HG03520 (cell line): ENCODE data around the gene SPDYE2.
"Not testable (repeated sequence)": the region's sequence is repeated elsewhere in the genome, so short reads cannot be mapped to it uniquely, and the experiment has no call there.

Source experiments
- ATAC-seq: cut with Tn5 transposase; IDR thresholded peaks from one replicate; pipeline ENCODE4 v1.9.1; 2021; ENCODE audit warnings: mild to moderate bottlenecking, moderate library complexity; ENCODE audit not compliant: unreplicated experiment

The SPDYE2 gene, protein sequence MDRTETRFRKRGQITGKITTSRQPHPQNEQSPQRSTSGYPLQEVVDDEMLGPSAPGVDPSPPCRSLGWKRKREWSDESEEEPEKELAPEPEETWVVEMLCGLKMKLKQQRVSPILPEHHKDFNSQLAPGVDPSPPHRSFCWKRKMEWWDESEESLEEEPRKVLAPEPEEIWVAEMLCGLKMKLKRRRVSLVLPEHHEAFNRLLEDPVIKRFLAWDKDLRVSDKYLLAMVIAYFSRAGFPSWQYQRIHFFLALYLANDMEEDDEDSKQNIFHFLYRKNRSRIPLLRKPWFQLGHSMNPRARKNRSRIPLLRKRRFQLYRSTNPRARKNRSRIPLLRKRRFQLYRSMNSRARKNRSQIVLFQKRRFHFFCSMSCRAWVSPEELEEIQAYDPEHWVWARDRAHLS

DNA sequence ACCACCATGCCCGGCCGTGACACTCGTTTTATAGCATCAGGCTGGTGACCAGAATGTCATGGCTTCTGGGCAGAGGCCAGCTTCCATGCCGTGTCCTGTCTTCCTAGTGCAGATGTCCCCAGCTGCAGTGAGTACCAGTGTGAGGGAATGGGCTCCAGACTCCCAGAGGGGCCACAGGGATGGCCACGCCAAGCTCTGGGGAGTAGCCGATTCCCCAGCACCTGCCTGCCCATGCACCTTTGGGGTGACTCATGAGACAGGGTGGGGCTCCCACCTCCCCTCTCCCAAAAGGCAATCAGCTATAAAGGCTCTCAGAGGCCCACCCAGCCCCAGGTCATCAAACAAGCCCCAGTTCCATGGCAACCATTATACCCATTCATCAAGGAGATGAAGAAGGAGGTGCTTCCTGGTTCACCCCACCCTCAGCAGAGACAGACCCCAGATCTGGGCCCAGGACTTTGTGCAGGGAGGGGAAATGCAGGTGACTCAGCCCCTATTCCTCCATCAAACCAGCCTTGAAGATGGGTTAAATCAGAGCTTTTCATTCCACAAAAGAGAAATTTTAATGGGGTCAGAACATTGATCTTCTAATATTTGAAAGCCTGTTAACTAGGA is at the start of gene SPDYE2:
TSS of gene SPDYE2 (plus strand) at position 419 of the 615 bp plus-strand sequence. CDS start 2,030 bp downstream, outside the sequence.
- ATAC-seq = not testable (repeated sequence)

DNA sequence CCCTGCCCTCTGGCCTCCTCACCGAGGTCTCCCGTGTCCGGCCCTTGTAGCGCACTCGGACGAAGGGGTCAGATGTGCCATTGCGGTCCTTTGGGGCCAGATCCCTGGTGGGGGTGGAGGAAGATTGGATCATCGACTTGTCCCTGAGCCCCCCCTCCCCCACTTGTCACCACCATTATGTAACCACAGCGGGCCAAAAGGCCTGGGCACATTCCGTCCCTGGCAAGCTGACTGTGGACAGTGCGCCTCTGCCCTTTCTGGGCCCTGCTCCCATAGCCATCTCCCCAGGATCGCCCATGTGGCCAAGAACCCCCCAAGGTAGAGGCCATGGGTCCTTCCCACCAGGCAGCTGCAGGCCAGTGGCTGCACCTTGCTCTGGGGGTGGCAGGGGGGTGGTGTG is 47.9 kb upstream of the SPDYE2 start:
- ATAC-seq = not testable (repeated sequence)

DNA sequence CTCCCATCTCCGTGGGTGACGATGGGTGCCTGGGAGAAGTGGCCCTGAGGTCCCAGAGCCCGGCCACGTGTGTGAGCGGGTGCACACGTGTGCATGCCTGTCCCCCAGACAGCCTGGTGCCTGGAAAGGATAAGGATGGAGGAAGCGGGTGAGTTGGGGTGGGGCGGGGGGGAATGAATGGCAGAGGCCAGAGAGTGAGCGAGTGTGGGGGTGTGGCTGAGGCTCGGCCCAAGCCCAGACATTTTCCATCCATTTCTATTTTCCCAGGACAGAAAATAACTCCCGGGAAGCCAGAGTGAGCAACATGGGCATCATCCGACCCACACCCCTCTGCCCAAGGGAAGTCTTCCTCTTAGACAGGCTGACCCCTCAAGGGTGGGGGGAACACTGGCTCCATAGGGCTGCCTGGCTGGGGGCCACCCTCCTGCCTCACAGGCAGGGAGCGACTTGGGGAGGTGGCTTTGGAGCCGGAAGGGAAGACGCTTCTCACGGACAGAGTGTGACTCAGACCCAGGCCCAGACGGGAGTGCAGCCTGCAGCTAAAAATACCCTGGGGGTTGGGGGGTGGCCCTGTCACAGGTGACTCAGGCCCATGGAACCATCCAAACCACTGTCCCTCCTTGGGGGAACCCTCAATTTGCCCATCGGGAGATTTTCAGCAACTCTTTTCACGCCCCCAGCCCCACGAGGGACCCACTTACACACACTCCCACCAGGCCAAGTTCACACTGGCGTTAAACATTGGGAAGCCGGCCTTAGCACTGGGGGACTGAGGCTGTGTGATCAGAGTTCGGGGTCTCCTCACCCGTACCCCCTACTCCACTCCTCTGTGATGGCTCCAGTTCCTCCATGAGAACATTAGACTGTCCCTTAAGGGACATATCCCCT is 45.5 kb upstream of the SPDYE2 start:
- not testable (repeated sequence) for ATAC-seq

DNA sequence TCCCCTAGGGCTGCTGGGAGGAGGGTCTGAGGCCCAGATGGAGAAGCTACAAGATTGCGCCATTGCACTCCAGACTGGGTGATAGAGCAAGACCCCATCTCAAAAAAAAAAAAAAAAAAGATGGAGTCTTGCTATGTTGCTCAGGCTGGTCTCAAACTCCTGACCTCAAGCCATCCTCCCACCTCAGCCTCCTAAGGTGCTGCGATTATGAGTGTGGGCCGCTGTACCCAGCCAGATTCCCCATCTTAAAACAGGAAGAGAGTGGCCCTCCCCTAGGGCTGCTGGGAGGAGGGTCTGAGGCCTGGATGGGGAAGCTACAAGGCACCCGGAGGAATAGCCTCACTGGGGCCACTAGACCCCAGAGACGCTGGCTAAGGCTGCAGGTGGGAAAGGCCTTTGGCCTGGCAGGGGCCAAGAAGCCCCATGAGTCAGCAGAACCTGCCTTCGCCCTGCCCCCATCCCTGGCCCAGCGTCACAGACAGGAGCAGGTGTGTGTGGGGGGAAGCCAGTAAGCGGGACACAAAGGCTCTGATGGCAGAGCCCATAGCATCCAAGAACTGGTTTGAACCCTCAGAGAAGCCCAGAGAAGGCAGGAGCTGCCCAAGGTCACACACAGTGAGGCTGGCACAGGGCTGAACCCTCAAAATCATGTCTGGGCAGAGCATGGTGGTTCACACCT is 43.5 kb upstream of the SPDYE2 start:
- not testable (repeated sequence) for ATAC-seq

DNA sequence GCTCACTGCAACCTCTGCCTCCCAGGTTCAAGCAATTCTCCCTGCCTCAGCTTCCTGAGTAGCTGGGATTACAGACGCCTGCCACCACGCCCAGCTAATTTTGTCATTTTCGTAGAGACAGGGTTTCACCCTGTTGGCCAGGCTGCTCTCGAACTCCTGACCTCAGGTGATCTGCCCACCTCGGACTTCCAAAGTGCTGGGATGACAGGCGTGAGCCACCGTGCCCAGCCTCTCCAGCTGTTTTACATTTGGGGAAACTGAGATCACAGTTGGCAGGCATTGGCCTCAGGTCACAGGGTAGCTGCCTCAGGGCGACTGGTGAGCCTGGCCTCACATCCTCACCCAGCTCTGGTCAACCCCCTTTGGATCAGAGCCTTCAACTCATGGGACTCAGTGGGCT is 40.5 kb upstream of the SPDYE2 start:
- not testable (repeated sequence) for ATAC-seq

DNA sequence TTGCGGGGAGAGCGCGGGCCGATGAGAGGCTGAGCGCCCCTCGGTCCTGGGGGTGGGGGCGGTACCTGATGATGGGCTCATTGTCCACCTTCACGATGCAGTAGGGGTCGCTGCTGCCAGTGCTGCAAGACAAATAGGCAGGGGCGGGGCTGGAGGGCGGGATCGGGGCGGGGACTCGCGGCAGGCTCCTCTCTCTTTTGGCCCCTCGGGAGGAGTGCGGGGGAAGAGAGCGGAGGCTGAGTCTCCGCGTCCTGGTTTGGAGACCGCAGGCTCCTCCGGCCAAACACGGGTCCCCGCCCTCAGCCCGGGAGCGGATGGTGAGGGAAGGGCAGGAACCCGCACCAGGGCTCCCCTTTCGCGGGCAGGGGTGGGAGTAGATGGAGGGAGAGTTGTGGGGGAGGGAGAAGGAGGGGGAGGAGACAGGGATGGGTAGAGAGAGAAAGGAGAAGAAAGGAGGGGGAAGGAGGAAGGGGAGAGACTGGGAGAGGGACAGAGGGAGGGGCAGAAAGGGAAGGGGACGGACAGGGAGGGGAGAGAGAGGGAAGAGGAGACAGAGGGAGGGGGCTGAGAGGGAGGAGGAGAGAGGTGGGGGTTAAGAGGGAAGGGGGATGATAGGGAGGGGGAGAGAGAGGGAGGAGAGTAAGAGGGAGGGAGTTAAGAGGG is 39.0 kb upstream of the SPDYE2 start:
- peak; percentile 35 for ATAC-seq

DNA sequence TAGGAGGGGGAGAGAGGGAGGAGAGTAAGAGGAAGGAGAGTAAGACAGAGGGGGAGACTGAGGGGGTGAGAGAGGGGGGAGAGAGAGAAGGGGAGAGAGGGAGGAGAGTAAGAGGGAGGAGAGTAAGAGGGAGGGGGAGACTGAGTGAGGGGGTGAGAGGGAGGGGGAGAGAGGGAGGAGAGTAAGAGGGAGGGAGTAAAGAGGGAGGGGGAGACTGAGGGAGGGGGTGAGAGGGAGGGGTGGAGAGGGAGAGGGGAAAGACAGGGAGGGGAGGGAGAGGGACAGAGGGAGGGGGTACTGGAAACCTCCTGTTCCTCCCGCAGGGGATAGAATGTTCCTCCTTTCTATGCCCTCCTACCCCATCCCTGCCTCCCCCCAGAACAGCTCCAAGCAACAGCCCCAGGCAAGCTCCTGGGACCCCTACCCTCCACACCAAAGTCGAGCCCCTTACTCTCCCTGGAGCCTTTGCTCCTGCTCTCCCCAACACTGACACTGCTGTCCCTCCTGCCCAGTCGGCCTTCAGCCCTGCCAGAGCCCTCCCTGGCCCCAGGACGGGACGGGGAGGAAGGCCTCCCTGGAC is 38.3 kb upstream of the SPDYE2 start:
- not testable (repeated sequence) for ATAC-seq

DNA sequence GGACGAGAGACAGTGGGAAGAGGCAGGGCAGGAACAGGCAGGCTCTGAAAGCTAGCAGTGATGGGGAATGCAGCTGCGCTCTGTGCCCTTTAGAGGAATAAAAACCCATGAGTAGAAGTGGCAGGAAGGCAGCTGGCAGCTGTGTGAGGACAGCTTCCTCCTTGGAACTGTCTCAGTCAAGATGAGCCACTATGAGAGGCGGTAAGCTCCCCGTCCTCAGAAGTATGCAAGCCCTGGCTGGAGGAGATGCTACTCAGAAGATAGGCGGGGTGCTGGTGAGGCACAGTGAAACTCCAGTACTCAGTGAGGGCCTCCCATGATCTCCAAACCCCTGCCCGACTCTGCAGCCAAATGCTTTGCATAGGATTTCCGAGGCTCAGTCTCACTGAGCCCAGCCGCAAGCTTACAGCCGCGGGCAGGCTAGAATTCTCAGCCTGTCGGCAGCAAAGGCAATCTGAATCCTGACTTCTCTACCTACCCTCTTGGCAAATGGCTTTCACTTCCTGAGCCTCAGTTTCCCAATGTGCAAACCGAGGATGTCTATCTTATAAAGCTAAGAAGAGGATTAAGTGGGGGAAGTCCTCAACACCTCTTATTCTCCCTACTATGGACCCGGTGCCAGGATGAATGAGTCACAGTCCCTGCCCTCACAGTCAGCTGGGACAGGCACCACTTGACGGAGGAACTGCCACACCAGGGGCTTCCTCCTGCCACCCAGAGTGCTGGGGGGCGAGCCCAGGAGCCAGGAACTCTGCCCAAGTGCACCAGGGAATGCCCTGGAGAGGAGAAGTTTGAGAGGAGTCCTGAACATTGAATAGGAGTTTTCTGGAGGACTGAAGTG is 35.9 kb upstream of the SPDYE2 start:
- ATAC-seq = peak; percentile 66

DNA sequence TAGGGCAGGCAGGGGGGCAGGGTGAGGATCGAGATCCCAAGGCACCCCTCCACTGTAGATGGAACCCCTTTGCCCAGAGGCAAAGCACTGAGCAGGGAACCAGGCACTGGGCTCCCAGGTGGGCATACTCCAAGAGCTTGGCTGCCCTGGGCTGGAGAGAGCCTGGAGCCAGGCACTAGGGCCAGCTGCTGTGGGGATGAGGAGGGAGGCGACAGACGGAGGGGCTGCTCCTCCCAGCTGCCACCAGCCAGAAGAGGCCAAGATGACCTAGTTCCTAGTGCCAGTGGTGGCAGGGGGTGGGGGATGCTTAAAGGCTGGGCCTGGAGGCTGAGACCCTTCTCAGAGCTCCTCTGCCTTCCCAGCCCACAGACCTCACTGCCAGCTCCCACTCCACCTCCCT is 35.1 kb upstream of the SPDYE2 start:
- ATAC-seq = not testable (repeated sequence)

DNA sequence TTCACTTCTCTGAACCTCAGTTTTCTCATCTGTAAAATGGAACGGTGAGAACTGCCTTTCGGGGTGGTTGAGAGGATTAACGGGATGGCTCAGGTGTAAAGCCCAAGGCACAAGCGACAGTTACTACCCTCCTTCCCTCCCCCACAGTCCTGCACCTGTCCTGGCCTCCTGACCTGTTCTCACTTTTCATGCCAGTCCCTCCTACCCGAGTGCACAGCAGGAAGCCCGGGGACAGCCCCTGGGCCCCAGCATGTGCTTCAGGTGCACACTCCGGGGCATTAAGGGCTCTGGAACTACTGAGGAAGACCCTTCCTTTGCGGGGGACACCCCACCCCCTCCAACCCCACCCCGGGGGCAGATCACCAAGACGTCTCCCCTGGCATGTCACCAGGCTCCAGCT is 34.1 kb upstream of the SPDYE2 start:
- not testable (repeated sequence) for ATAC-seq

DNA sequence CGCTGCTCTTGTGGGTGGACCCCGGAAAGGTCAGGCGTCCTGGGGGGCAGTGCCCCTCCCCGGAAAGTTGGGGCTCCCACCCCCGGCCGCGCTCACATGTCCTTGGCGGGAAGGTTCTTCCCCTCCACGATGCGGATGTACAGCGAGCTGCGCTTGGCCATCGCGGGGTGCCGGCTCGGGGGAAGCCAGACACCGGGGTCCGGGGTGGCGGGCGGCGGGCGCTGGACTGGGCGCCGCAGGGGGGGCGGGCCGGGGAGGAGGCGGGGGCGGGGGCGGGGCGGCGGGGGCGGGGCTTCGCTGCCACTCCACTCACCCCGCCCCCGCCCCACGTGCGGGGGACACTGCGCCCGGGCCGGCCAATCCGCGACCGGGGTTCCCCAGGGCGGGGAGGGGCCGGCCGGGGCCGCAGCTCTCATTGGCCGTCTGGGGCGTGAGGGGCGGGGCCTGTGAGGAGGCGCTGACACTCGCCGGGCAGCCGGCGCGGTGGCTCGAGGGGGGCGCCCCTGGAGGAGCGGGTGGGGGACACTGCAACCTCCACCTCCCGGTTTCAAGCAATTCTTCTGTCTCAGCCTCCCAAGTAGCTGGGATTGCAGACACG is 33.4 kb upstream of the SPDYE2 start, which contains the start of gene RASA4B:
TSS of gene RASA4B (minus strand) at position 228 of the 598 bp plus-strand sequence. CDS start at position 161, 67 bp downstream.
- ATAC-seq = peak; percentile 72

DNA sequence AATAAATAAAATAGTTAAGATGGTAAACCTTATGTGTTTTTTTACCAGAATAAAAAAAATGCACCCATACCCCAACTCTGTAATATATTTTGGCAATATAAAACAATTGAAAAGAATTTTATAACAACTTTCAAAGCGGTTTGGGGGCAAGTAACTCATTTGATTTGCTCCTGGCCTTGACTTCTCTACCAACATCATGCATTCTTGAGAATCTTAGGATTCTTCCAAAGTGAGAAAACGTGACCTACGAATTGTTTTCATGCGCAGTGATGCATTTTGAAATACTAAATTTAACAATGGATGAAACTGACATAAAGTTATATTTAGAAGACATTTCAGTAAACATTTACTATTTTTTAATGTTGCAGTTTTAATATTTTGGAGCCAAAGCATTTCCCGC is 30.2 kb upstream of the SPDYE2 start:
- ATAC-seq = not testable (repeated sequence)

DNA sequence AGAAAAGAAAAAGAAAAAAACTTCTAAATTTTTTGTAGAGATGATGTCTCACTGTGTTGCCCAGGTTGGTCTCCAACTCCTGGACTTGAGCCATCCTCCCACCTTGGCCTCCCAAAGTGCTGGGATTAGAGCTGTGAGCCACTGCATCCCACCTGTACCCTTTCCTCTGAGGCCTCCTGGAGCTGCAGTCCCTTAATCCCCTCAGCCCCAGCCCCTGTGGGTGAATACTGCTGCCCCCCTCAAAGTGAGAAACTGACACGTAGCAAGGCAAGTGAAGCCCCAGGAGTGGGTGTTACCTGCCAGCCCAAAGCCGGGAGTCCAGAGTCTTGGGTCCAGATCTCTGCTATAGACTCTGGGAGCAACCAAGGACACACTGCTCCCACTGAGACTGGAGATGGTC is 26.2 kb upstream of the SPDYE2 start:
- not testable (repeated sequence) for ATAC-seq

DNA sequence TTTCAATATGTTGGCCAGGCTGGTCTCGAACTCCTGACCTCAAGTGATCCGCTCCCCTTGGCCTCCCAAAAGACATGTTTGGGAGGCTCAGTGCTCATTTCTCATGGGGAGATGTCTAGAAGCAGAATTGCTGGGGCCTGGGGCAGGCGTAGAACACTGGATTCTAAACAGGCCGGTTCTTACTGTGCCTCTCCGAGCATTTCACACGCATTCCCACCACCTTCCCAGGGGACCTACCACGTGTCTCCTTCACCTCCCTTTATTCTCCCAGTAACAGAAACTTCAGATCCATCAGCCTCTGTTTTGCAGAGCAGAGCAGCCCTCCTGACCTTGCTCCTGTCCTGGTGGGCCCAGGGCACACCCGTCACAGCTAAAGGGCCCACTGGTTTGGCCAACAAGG is 23.8 kb upstream of the SPDYE2 start:
- not testable (repeated sequence) for ATAC-seq

DNA sequence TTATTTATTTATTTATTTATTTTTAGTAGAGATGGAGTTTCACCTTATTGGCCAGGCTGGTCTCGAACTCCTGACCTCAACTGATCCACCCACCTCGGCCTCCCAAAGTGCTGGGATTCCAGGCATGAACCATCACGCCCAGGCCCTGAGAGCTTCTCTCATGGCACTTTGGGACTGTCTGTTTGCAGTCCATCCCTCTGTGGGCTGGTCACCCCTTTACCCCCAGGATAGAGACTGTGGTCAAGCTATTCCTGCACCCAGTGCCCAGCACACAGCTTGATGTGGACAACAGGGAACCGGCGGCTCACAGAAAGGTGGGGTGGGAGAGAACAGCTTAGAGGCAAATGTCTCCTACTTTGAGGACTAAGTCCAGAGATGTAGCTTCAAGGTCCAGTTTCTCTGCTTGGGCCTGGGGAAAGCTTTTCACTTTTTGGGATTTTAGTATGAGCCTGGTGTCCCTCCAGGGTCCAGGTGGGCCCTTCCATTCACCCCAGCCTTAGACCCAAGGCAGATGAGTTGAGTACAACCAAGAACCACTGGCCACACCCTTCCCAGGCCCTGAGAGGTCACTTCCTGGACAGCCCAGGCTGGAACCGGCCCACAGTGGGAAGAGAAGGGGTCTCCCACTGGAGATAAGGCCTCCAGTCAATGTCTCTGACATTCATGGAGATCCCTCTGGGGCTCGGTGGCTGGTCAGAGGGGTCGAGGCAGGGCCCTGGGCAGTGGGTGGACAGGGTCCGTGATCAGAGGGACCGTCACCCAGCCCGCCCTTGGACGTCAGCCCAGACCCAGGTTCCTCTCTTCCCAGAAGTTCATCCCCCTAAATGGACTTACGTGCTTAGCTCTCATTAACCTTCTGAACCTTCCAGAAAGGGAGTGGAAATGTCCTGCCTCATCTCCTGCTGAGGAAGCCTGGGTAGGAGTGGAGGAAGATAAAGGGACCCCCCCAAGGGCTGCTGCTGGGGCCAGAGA is 22.9 kb upstream of the SPDYE2 start:
- not testable (repeated sequence) for ATAC-seq

DNA sequence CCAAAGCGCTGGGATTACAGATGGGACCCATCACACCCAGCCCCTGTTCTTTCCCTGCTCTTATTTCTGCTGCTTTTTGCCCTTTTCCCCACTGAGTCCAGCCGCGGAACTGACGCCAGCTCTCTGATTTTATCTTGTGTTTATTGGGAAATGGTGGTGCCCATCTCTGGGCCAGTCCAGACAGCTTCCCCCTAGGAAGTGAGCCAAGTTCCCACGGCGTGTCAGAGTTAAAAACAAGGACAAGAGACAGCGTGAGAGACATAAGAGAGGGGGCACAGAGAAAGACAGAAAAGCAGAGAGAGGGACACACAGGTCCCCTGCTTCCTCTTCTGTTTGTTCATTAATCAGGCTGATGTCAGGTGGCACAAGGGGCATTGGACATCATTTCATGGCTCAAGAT is 19.4 kb upstream of the SPDYE2 start:
- ATAC-seq = not testable (repeated sequence)

DNA sequence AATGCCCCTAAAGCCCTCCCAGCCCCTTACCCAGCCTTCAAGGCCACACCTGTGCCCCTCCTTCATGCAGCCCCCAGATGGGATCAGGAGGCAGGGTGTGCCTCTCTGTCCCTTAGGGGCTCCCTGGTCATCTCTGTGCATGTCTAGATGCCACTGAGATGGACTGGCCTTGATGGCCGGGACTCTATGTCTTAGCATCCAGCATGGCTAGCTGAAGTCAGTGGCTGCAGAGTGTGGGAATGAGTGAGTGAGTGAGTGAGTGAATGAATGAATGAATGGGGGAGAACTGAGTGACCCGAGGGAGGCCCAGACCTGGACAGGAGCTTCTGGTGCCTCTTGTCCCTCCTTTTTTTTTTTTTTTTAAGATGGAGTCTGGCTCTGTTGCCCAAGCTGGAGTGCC is 18.9 kb upstream of the SPDYE2 start:
- ATAC-seq = not testable (repeated sequence)
